NCI-H510A (cell line): ENCODE measurements around the gene SYT5.
"Not testable (repeated sequence)": the region's sequence is repeated elsewhere in the genome, so short reads cannot be mapped to it uniquely, and the experiment has no call there.

Source experiments
- DNase-seq: peaks from one replicate; lab custom pipeline; 2025; lab: John Stamatoyannopoulos, UW

Gene SYT5

DNA sequence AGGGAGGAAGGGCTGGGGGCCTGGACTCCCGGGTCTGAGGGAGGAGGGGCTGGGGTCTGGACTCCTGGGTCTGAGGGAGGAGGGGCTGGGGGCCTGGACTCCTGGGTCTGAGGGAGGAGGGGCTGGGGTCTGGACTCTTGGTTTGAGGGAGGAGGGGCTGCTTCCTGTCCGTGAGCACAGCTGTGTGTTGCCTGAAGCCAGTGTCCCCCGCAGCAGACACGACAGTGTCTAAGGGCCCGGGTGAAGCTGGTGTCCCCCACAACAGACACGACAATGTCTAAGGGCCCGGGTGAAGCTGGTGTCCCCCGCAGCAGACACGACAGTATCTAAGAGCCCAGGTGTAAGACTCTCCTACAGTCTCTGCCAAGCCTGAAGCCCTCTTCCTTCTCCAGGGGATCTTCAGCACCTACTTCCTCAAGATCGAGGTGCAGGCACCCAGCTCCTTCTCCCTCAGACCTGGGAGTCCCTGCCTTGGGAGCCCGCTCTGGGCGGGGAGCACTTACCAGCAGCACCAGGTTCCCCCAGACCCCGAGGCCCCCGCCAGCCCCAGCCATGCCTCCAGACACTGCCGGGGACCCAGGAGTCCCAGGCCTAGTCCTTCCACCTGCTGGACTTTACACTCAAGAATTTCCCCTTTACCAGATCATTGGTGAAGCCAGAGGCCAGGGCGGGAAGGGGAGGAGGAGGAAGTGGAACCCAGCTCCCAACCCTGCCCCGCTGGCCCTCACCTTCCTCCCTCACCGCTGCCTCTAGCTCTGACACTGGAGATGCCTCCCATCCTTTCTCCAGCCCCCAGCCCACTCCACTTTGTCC lies 29.0 kb upstream of the SYT5 start, which contains the start of gene PTPRH:
Gene PTPRH (minus strand): TSS at position 622 of the 813 bp plus-strand sequence. CDS start 68 bp downstream, at position 554.
- DNase-seq: no peak

DNA sequence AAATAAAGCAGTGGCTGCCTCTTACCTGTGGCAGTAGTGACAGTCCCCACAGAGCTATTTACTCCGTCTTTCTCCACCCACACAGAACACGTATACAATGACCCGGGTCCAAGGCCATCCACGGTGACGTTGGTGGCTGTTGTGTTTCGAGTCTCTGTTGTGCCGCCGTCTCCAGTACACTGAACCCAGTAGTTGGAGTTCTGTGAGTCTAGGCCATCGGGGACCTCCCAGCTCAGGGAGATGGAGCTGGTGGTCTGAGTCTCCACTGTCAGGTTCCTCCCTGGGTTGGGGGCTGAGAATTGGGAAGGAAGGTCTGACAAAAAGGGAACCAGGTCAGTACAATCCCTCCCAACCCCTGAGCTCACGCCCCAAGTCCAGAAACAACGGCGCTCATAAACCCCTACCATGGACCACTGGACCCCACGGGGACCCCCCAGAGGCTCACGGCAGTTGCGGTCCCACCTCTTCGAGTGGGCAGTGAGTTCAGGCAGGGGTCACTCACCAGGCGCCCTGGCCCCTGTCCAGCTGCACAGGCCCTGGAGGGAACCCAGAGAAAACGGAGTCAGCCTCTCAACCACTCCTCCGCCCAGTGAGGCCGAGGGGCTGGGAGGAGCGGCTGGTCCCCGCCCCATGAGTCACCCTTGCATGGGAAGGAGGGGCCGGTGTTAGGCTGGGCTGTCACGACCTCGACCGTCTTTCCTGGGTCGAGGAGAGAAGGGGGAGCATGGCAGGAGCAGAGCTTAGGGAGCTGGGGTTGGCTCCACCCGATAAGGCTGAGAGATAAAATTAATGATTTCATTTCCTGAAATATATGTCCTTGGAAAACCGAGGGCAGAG lies 26.8 kb upstream of the SYT5 start:
- DNase-seq: peak; percentile 82

DNA sequence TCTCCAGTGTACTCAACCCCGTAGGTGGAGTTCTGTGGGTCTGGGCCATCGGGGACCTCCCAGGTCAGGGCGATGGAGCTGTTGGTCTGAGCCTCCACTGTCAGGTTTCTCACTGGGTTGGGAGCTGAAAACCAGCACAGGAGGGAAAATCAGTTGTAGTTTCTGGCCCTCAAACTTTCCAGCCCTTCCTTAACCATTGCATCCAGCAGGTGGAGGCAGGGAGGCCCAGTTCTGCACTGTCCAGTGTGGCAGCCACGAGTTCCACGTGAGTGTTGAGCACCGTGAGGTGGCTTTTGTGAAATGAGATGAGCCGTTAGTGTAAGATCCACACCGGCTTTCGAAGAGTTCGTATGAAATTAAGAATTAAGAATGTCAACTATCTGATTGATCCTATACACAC lies 22.1 kb upstream of the SYT5 start:
- not testable (repeated sequence) for DNase-seq

DNA sequence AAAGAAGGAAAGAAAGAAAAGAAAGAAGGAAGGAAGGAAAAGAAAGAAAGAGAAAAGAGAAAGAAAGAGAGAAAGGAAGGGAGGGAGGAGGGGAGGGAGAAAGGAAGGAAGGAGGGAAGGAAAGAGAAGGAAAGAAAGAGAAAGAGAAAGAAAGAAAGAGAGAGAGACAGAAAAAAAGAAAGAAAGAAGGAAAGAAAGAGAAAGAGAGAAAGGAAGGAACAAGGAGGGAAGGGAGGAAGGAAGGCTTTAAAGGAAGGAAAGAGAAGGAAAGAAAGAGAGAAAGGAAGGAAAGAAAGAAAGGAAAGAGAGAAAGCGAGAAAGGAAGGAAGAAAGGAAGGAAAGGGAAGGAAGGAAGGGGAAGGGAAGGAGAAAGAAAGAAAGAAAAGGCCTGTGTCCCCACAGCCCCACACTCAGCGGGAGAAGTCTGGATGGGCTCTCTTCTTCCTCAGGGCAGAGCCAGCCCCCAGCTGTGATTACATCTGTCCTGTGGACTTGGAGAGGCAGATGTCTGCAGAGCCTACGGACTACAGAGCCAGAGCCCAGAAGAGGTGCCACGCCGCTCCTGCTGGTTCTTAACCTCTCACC lies 19.6 kb upstream of the SYT5 start:
- DNase-seq: no peak

DNA sequence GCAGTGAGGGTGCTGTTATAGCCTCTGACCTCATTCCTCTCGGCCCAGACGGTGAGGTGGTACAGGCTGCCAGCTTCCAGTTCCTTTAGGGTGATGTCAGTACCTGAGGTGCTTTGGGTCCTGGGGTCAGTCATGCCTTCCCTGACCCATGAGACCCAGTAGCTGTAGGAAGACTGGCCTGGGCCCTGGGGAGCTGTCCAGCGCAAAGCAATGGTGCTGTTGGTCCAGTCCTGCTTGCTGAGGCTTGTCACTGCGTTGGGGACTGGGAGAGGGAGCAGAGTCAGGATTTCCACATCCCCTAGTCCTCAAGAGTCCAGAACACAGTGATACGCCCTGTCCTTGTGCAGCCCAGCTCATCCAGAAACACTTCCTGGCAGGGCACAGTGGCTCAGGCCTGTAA lies 18.6 kb upstream of the SYT5 start:
- no peak for DNase-seq

DNA sequence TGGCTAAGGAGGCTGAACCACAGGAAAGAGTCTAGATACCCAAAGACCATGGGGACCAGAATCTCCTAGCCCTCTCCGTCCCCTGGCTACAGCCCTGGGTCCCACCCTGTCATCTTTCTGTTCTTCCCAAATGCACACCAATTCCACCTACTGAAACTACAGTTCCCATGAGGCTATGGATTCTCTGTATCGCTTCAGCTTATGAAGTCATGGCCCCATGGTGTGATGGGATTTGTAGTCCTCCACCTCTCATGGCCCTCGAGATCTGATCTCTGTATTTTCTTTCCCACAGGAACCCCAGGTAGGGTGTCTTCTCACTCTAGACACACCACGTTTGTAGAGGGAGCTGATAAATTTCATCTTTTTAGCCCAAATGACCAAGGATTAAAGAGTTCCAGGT lies 17.4 kb upstream of the SYT5 start:
- DNase-seq: no peak

DNA sequence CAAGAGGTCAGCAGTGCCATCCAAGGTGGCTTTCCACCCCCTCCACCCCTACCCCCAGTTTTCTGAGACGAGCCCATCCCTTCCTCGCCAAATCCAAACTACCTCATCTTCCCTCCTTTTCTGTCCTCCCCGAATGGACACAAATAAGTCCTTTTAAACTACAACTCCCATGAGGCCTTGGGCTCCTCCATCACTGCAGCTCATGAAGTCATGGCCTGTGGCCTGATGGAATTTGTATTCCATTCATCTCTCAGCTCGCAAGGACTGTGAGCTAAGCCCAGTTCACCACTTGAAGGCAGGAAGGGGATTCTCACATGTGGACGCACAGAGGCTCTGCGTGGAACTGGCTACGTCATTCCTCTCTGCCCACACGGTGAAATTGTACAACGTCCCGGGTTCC lies 16.7 kb upstream of the SYT5 start:
- DNase-seq: no peak

DNA sequence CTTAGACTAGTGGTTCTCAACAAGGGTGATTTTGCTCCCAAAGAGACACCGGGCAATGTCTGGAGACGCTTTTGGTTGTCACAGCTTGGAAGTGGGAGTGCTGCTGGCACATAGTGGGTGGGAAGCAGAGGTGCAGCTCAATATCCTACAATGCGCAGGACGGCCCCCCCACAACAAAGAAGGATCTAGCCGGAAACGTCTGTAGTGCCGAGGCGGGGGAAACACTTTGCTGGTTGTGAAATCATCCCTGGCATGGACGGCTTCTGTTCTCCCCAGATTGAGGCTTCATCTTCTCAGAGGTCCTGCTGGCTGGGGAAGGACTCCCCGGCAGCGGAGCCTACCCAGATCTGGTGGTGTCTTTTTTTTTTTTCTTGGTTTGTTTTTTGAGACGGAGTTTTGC lies 13.4 kb upstream of the SYT5 start:
- no peak for DNase-seq

DNA sequence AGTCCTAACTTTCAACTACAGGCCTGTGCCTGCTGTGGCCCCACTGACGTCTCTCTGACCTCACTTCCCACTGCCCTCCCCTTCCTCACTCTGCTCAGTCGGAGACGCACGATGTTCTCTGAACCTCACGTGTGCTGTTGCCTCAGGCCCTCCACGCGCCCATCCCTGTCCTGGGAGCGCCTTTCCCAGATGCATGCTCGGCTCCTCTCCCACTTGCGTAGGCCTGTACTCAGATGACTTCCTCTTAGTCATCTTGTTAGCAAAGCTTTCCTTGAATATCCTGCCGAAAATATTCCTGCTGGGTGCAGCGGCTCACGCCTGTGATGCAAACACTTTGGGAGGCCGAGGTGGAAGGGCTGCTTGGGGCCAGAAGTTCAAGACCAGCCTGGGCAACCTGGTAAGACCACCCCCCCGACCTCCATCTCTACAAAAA lies 9.3 kb upstream of the SYT5 start:
- no peak for DNase-seq

DNA sequence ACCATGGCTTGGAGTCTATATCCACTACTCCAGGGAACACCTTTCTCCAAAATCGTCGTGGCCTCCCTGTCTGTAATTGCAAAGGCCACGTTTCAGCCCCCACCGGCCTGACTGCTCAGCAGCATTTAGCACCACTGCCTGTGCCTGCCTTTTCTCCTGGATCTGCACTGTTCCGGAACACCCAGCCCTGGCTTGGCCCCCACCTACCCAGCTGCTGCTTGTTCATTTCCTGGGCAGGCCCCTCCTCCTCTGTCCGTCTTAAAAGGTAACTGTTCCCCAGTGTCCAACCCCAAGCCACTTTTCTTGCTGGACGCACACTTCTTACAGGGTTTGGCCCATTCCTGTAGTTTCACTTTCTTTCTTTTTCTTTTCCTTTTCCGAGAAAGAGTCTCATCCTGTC lies 8.5 kb upstream of the SYT5 start:
- DNase-seq: no peak

DNA sequence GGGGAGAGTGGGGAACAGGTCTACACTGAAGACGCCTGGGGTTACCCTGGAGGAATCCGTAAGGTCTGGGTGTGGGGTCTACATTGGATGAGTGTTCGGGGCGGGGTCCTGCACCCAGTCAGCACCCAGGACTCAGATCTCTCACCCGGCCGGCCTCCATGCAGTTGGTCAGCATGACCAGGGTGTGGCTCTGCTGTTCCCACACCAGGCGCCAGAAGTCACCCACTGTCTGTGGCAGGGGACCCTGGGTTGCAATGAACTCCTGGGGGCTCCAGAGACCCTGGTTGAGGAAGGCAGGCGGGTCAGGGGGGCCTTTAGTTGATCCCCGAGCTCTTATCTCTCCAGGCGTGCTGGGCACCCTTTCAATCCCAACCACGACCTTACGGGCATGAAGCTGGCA lies 6.0 kb upstream of the SYT5 start:
- DNase-seq: no peak

DNA sequence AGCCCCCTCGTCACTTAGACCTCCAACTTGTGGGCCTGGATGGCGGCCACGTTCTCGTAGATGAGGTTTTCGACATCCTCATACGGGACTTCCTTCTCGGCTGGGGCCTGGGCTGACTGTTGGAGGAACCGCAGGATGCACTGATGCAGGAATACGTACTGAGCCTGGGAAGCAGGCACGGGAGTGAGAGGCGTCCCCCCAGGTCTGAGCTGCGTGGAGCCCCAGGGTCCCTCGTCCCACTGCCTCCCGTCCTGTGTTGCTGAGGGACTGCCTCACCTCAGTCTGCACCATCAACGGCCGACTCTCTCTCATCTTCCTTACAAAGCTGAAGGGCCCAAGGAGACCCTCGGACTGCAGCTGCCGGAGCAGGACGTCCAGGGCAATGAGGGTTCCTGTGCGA lies 1.7 kb upstream of the SYT5 start:
- DNase-seq: no peak

DNA sequence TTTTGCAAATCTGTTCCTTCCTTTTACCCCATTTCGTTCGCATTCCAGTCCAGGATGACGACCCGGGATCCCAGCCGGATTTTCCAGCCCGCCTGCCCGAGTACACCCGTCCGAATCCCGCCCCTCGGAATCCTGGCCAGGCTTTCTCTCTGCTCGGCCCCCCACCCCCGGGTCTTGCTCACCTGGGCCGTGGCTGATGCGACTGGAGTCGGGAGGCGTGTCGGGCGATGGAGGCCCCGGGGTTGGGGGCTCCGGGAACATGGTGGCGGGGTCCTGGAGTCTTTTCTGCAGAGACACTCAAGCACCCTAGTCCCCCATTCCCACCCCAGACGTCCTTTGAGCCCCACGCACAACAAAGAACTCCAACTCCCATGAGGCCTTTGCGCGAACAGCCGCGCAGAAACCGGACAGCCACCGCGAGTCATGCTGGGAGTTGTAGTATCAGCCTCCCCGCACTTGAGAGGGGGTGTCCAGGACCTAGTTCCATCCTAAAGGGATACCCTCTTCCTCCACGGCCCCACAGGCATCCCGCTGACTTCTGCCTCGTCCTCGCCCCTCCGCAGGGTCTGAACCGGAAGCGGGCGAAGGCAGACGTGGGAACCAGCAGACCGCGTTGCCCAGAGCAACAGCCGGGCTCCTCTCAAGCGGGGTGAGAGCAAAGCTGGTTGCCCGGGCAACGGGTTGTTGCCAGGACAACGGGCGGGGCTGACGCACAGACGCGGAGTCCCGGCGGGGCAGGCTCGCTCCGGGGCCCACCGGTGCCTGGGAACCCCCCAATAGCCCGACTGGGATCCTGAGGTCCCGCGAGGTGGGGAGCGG lies 1.1 kb downstream of the SYT5 start:
- DNase-seq: peak; percentile 74

DNA sequence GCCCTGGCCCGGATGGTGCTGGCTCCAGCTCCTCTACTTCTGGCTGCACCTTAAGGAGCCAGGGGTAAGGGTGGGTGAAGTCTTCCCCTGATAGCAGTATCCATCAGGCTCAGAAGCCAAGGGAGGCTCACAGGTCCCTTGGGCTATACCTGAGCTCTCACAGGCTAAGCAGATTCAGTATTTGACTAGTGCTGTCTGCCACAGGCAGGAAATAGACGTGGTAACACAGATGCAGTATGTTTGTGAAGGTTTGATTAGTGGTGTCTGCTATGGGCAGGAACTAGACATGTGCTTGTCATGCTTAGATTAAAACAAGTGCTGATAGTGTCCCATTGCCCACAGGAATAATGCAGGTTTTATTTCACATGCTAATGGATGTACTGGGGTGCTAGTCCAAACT lies 4.0 kb downstream of the SYT5 start:
- no peak for DNase-seq

DNA sequence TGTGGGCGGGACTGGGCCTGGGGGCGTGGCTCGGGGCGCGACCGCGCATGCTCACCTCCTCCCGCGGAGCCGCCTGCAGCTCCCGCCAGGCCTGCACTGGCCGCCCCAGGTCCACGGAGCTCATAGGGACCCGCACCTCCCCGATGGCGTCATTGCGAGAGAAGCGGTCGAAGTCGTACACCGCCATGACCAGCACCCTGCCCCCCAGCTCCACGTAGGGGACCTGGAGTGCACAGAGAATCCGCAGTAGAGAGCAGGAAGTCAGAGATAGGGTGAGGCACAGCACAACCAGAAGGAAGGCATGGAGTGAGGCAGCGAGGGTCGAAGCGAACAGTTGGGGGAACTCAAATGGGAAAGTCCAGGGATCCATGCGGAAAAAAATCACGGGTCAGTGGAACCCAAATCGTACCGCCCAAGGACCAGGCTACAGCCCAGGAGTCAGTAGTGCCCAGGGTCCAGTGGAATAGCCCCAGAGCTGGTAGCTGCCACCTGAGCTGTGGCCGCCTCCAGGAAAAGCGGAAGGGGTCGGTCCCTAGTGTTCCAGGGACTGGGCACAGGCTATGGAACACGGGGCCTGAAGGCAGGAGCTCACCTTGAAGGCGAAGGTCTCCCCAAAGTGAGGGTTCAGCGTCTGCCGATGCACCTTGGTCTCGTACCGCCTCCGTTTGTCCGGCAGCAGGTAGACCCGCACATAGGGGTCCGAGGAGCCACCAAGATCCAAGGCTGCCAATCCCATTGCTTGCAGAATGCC lies 4.8 kb downstream of the SYT5 start:
- no peak for DNase-seq

DNA sequence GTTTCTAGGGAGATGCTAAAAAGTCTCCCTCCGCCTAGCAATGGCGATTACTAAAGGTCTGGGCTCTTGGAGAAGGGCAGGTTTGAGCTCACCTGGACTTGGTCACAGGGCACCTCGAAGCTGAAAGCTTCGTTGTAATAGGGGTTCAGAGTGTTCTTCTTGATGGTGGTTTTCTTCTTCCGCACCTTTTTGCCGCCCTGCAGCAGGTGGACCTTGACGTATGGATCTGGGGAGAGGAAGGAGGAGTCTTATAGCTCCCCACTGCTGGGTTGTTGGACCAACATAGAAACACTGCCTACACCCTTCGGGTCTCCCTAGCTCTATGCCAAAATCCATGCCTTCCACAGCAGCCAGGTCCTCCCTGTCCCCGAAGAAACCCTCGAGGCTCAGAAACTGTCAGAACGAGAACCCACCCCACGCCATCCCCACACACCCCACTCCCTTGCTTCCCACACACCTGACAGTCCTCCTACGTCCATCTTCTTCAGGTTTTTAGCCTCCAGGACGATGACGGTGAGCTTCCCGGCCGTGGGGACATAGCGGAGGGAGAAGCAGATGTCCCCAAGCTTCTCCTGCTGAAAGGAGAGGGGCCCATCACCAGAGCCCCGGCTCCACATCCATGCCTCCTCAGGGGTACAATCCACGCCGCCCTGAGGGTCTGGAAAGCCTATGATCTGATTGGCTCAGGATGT lies 5.5 kb downstream of the SYT5 start:
- DNase-seq: no peak

DNA sequence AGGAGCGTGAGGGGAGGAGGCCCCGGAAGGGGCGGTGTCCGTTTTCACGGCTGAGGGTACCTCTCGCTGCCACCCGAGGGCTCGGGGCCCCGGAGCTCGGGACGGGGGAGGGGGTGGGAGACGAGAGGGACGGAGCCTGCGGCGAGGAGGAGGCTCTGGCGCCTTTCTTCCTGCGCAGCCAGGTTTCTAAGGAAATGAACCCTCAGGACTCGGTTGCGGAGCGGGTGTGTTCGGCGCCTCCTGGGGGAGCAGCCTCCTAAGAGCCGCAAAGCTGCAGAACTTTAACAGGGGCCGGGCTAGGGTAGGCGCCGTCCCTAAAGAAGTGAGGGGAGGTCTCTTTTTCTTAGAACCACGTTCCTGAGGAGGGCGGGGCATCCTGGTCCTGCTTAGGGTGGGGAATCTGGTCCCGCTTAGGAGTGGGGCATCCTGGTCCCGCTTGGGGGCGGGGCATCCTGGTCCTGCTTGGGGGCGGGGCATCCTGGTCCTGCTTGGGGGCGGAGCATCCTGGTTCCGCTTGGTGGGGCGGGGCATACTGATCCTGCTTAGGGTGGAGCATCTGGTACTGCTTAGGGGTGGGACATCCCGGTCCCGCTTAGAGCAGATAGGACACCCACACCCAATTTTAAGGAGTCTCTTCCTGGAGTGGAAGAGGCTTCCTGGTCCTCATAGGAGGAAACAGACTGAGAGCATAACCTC lies 6.2 kb downstream of the SYT5 start:
- no peak for DNase-seq

DNA sequence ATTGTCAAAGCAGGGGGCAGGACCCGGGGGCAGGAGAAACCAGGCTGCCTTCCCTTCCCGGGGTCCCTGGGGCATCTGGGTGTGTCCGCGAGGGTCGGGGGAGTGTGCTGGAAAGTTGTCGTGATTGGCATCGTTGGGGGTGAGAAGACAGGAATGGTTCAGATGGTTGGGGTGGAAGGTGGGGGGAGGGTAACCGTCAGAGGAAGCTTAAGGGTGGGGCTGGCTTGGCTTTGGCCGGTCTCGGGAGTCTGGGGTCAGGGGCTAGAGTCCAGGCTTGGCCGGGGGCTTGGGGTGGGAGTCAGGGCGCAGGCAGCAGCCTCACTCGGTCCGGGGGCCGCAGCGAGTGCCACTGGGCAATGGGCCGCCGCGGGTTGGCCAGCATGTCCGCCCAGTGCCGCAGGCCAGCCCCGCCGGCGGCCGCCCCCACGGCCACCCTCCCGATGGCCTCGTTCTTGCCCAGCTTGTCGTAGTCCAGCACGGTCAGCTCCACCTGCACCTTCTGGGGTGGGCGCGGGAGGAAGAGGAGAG lies 6.8 kb downstream of the SYT5 start:
- DNase-seq: no peak

DNA sequence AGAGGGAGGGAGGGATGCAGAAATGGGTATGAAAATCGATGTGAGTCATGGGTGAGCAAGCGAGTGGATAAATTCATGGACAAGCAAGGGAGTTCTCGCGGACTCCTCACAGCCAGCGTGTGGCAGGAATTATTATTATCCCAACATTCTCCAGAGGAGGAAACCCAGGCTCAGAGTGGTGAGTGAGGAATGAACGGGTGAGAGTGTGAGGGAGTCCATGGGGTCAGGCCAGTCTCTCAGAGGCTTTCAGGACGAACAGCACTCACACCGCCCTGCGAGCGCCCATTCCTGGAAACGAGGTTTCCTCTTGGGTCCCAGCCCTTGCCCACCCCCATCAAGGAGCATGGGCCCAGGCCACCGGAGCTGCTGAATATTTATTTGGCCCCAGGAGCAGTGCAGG lies 7.3 kb downstream of the SYT5 start:
- DNase-seq: no peak

DNA sequence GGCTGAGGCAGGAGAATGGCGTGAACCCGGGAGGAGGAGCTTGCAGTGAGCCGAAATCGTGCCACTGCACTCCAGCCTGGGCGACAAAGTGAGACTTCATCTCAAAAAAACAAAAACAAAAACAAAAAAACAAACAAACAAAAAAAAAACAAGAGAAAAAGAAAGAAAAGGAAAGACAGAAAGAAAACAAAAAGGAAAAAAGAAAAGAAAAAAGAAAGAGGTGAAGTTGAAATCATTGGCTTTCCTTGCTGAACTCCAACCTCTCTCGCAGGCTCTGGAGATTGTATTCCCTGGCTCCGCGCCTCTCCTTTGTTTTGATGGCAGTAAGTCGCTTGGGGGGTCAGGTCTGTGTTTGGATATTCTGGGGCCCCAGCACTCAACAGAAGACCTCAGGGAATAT lies 7.8 kb downstream of the SYT5 start:
- not testable (repeated sequence) for DNase-seq
